ENCODE data around the gene CDK5RAP2. TPM values are rescaled to one million over a fixed set of nuclear protein-coding genes. Genes with fewer than 3 reads are reported as not detected.
A peak's percentile ranks its signal among the peaks of the same experiment; 100 is the strongest.

The CDK5RAP2 gene
- total RNA-seq, 1 experiment from 2014 or later: 50.0 TPM

DNA sequence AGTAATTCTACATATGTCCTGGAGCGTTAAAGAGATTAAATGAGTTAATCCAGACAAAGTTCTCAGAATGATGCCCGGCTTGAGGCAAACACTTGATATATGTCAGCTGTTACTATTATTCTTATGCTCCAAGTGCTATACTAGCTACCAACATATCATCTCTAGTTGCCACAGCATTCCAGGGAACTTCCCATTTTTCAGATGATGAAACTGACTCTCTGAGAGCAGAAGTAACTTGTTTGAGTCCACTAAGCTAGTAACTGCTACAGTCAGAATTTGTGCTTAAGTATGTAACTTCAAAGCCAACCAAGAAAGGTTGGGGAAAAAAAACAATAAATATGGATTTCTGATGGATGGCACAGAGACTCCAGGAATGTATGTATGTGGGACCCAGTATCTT lies 98.1 kb downstream of the CDK5RAP2 start:
- ChIA-PET POLR2A (interaction anchor here (0.8 kb wide), 1 partner anchor 50 kb away, joined by 3 read pairs; no protein-coding TSS in a partner anchor), CTCF (interaction anchor here (1.4 kb wide), 1 partner anchor 50 kb away, joined by 8 read pairs; no protein-coding TSS in a partner anchor)
- TF ChIP-seq, protein P1, sequence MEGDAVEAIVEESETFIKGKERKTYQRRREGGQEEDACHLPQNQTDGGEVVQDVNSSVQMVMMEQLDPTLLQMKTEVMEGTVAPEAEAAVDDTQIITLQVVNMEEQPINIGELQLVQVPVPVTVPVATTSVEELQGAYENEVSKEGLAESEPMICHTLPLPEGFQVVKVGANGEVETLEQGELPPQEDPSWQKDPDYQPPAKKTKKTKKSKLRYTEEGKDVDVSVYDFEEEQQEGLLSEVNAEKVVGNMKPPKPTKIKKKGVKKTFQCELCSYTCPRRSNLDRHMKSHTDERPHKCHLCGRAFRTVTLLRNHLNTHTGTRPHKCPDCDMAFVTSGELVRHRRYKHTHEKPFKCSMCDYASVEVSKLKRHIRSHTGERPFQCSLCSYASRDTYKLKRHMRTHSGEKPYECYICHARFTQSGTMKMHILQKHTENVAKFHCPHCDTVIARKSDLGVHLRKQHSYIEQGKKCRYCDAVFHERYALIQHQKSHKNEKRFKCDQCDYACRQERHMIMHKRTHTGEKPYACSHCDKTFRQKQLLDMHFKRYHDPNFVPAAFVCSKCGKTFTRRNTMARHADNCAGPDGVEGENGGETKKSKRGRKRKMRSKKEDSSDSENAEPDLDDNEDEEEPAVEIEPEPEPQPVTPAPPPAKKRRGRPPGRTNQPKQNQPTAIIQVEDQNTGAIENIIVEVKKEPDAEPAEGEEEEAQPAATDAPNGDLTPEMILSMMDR (IDR thresholded peaks at IDR 0.05; ENCODE audit: unreplicated experiment): no peak
- intact Hi-C loops (cut with micrococcal nuclease): no loop called here
- Mint-ChIP-seq H3K4me1 (ENCODE audit: insufficient read depth, unreplicated experiment) (peaks cover 15% of the 10 kb centered on the region), H3K27me3 (ENCODE audit: insufficient read depth, unreplicated experiment) (no peaks in the 10 kb centered on the region), H3K4me3 (ENCODE audit: unreplicated experiment) (no peak overlapping the region), H3K9me3 (ENCODE audit: unreplicated experiment) (no peaks in the 10 kb centered on the region), H3K36me3 (ENCODE audit: insufficient read depth, unreplicated experiment) (peaks cover 64% of the 10 kb centered on the region), H3K27ac (ENCODE audit: low read depth, unreplicated experiment) (no peak overlapping the region)
- BruUV-seq (replicated peaks): no TSS peak
- DNase-seq (ENCODE audit: unreplicated experiment): no peak

DNA sequence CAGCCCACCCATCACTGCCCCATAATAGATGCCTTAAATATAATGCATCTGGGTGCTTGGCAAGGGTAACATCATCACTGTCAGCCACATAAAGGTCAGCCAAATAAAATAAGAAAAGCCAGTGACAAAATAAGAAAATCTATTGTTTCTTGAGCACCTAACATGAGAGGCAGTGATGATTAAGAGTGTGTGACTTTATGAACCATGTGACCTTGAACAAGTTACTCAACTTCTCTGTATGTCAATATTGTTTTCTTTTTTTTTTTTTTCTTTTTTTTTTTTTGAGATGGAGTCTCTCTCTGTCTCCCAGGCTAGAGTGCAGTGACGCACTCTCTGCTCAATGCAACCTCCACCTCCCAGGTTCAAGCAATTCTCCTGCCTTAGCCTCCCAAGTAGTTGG lies 98.7 kb downstream of the CDK5RAP2 start:
- peak; percentile 46 for DNase-seq (ENCODE audit: unreplicated experiment)
- no peaks in the 10 kb centered on the region for H3K9me3 Mint-ChIP-seq (ENCODE audit: unreplicated experiment)

DNA sequence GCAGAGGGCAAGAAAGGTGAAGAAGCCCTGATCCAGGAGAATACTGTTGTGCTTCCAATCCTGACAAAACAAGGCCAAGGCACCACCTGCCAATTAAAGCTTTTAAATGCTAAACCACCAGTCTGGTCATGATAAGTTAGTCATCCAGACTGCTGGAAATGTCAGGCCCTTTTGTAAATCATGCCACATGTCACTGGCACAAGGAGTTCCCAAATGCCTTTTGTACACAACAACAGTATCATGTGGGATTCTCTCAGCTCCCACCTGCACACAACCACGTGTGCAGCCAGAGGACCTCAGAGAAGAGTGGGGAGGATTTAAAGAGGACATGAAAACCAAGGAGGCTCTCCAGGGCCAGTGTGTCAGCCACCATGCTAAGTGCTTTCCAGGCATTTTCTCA lies 99.3 kb downstream of the CDK5RAP2 start:
- peaks cover 59% of the 10 kb centered on the region for H3K36me3 Mint-ChIP-seq (ENCODE audit: insufficient read depth, unreplicated experiment)
- H3K4me3 Mint-ChIP-seq (ENCODE audit: unreplicated experiment): no peak overlapping the region
- TF ChIP-seq, protein P1 (IDR thresholded peaks at IDR 0.05; ENCODE audit: unreplicated experiment): no peak
- BruUV-seq (replicated peaks): no TSS peak
- intact Hi-C loops (cut with micrococcal nuclease): no loop called here
- peak; percentile 41 for DNase-seq (ENCODE audit: unreplicated experiment)
- POLR2A ChIA-PET: interaction anchor here (0.8 to 1.3 kb wide), 3 partner anchors 13 to 52 kb away, joined by 3 to 4 read pairs (median 4); no protein-coding TSS in a partner anchor
- no peaks in the 10 kb centered on the region for H3K9me3 Mint-ChIP-seq (ENCODE audit: unreplicated experiment)
- CTCF ChIA-PET: interaction anchor here (0.7 to 0.8 kb wide), 2 partner anchors 51 to 1801 kb away, joined by 3 read pairs; no protein-coding TSS in a partner anchor
- no peak overlapping the region for H3K27ac Mint-ChIP-seq (ENCODE audit: low read depth, unreplicated experiment)
- peaks cover 15% of the 10 kb centered on the region for H3K4me1 Mint-ChIP-seq (ENCODE audit: insufficient read depth, unreplicated experiment)
- no peaks in the 10 kb centered on the region for H3K27me3 Mint-ChIP-seq (ENCODE audit: insufficient read depth, unreplicated experiment)

More for the DNA sequence above, 98.7 kb downstream of the CDK5RAP2 start:
- Mint-ChIP-seq H3K4me1 (ENCODE audit: insufficient read depth, unreplicated experiment) (peaks cover 15% of the 10 kb centered on the region), H3K36me3 (ENCODE audit: insufficient read depth, unreplicated experiment) (peaks cover 64% of the 10 kb centered on the region), H3K27ac (ENCODE audit: low read depth, unreplicated experiment) (no peak overlapping the region), H3K27me3 (ENCODE audit: insufficient read depth, unreplicated experiment) (no peaks in the 10 kb centered on the region), H3K4me3 (ENCODE audit: unreplicated experiment) (no peak overlapping the region)
- intact Hi-C loops (cut with micrococcal nuclease): no loop called here
- ChIA-PET POLR2A (interaction anchor here (0.8 to 1.3 kb wide), 3 partner anchors 13 to 51 kb away, joined by 3 to 4 read pairs (median 3); no protein-coding TSS in a partner anchor), CTCF (interaction anchor here (0.7 to 1.4 kb wide), 2 partner anchors 51 to 1800 kb away, joined by 3 to 8 read pairs; no protein-coding TSS in a partner anchor)
- BruUV-seq (replicated peaks): no TSS peak
- TF ChIP-seq, protein P1 (IDR thresholded peaks at IDR 0.05; ENCODE audit: unreplicated experiment): no peak

DNA sequence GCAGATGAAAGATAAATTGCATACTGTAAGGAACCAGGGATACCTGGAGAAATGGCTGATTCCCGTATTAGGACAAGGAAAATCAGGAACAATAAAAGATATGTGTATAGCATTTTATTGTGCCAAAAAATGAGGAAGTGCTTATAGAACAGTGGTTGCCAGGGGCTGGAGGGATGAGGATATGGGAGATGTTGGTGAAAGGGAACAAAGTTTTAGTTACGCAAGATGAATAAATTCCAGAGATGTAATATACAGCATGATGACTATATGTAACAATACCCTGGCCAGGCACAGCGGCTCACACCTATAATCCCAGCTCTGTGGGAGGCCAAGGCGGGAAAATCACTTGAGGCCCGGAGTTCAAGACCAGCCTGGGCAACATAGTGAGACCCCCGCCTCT lies 101.8 kb downstream of the CDK5RAP2 start:
- intact Hi-C loops (cut with micrococcal nuclease): loop anchor here (5.0 to 10.0 kb wide), 3 partner anchors 136 to 1881 kb away; no protein-coding TSS in a partner anchor
- POLR2A ChIA-PET: interaction anchor here (0.7 to 2.6 kb wide), 3 partner anchors 40 to 61 kb away, joined by 3 to 25 read pairs (median 5); no protein-coding TSS in a partner anchor
- peaks cover 60% of the 10 kb centered on the region for H3K36me3 Mint-ChIP-seq (ENCODE audit: insufficient read depth, unreplicated experiment)
- peak; percentile 78 for DNase-seq (ENCODE audit: unreplicated experiment)
- TF ChIP-seq, protein P1 (IDR thresholded peaks at IDR 0.05; ENCODE audit: unreplicated experiment): no peak
- CTCF ChIA-PET: interaction anchor here (0.8 to 3.1 kb wide), 15 partner anchors 10 to 1886 kb away, joined by 3 to 19 read pairs (median 5); no protein-coding TSS in a partner anchor
- H3K27me3 Mint-ChIP-seq (ENCODE audit: insufficient read depth, unreplicated experiment): no peaks in the 10 kb centered on the region
- H3K4me1 Mint-ChIP-seq (ENCODE audit: insufficient read depth, unreplicated experiment): peaks cover 23% of the 10 kb centered on the region
- peak overlapping the region; percentile 2 for H3K4me3 Mint-ChIP-seq (ENCODE audit: unreplicated experiment)
- no TSS peak for BruUV-seq (replicated peaks)
- peak overlapping the region; percentile 2 for H3K27ac Mint-ChIP-seq (ENCODE audit: low read depth, unreplicated experiment)
- no peaks in the 10 kb centered on the region for H3K9me3 Mint-ChIP-seq (ENCODE audit: unreplicated experiment)
